WTC11 (cell line): ENCODE data around the gene VASH1. TPM values are rescaled to one million over a fixed set of nuclear protein-coding genes. Genes with fewer than 3 reads are reported as not detected.

ENCODE experiments used
- ATAC-seq: fragments of 200-7000 bp; cut with Tn5 transposase; 2 replicates; pipeline ENCODE4 v1.10.0; 2021; ENCODE audit warnings: mild to moderate bottlenecking, moderate library complexity
- CTCF ChIA-PET: fragments of 300-600 bp; sonication (Branson Sonifier 250); formaldehyde crosslinking; loops from one replicate; lab custom pipeline; 2021; ENCODE audit warnings: antibody characterized with exemption; lab: Charles Lee
- POLR2A ChIA-PET: fragments of 350-600 bp; sonication (Branson Sonifier 250); formaldehyde crosslinking; loops from one replicate; lab custom pipeline; 2021; ENCODE audit warnings: antibody characterized with exemption; lab: Charles Lee
- DNase-seq: peaks from one replicate; pipeline ENCODE4 v3.0.0; 2021; ENCODE audit warnings: low spot score
- H3K27ac Mint-ChIP-seq: 2 replicates; pipeline ENCODE4 v1.8.0; 2021; ENCODE audit warnings: mixed read lengths
- H3K27me3 Mint-ChIP-seq: 2 replicates; pipeline ENCODE4 v1.8.0; 2021; ENCODE audit warnings: low read depth, mild to moderate bottlenecking, moderate library complexity, mixed read lengths
- H3K36me3 Mint-ChIP-seq: 2 replicates; pipeline ENCODE4 v1.8.0; 2021; ENCODE audit warnings: mixed read lengths
- H3K4me1 Mint-ChIP-seq: 2 replicates; pipeline ENCODE4 v1.8.0; 2022; ENCODE audit warnings: mixed read lengths
- H3K4me3 Mint-ChIP-seq: 2 replicates; pipeline ENCODE4 v1.8.0; 2021; ENCODE audit warnings: mild to moderate bottlenecking, moderate library complexity, mixed read lengths
- H3K9me3 Mint-ChIP-seq: 2 replicates; pipeline ENCODE4 v1.8.0; 2021; ENCODE audit warnings: mixed read lengths
- TCF7 ChIP-seq: sonication (generic); formaldehyde crosslinking; IDR thresholded peaks from 2 replicates; pipeline ENCODE4 v1.8.0; 2022; ENCODE audit warnings: mild to moderate bottlenecking, low read depth, missing genetic modification reagents, moderate library complexity
- ZNF121 ChIP-seq: sonication (generic); formaldehyde crosslinking; IDR thresholded peaks from 2 replicates; pipeline ENCODE4 v1.8.0; 2023; ENCODE audit warnings: missing genetic modification reagents
- ZNF317 ChIP-seq: sonication (generic); formaldehyde crosslinking; IDR thresholded peaks from 2 replicates; pipeline ENCODE4 v1.8.1; 2023; ENCODE audit warnings: low read depth, mild to moderate bottlenecking, moderate library complexity, missing genetic modification reagents, borderline replicate concordance
- ZNF423 ChIP-seq: fragments of 250-450 bp; sonication (Bioruptor Pico); IDR thresholded peaks from 2 replicates; pipeline ENCODE4 v2.1.2; 2022; ENCODE audit warnings: mild to moderate bottlenecking, moderate library complexity
- total RNA-seq: library from RNA; stranded (reverse); gene quantifications from 3 replicates; pipeline ENCODE4 v1.2.3, GENCODE V29; 2021
- TF ChIP-seq, protein P1 (sequence below): sonication (generic); formaldehyde crosslinking; IDR thresholded peaks from 2 replicates; pipeline ENCODE4 v1.8.1; 2023; ENCODE audit warnings: mild to moderate bottlenecking, missing genetic modification reagents, borderline replicate concordance
- TF ChIP-seq, protein P2 (sequence below): sonication (generic); formaldehyde crosslinking; IDR thresholded peaks from 2 replicates; pipeline ENCODE4 v1.8.1; 2023; ENCODE audit warnings: mild to moderate bottlenecking, missing genetic modification reagents, moderate library complexity
- TF ChIP-seq, protein P3 (sequence below): sonication (generic); formaldehyde crosslinking; IDR thresholded peaks from 2 replicates; pipeline ENCODE4 v1.8.1; 2023; ENCODE audit warnings: mild to moderate bottlenecking, missing genetic modification reagents
- TF ChIP-seq, protein P4 (sequence below): sonication (generic); formaldehyde crosslinking; IDR thresholded peaks from 2 replicates; pipeline ENCODE4 v1.8.0; 2023; ENCODE audit warnings: missing genetic modification reagents, mild to moderate bottlenecking, borderline replicate concordance
- TF ChIP-seq, protein P5 (sequence below): fragments of 200-600 bp; IDR thresholded peaks from 2 replicates; pipeline ENCODE4 v1.8.0; 2022; ENCODE audit warnings: antibody characterized with exemption
- TF ChIP-seq, protein P6 (sequence below): fragments of 250-450 bp; sonication (Bioruptor Pico); IDR thresholded peaks from 2 replicates; pipeline ENCODE4 v1.9.0; 2021; ENCODE audit warnings: mild to moderate bottlenecking, borderline replicate concordance
- TF ChIP-seq, protein P7 (sequence below): sonication (generic); formaldehyde crosslinking; IDR thresholded peaks from 2 replicates; pipeline ENCODE4 v1.8.1; 2022; ENCODE audit warnings: low read depth, mild to moderate bottlenecking, moderate library complexity, missing genetic modification reagents, borderline replicate concordance

The VASH1 gene
- total RNA-seq, 1 experiment from 2014 or later, result 7.2 TPM

DNA sequence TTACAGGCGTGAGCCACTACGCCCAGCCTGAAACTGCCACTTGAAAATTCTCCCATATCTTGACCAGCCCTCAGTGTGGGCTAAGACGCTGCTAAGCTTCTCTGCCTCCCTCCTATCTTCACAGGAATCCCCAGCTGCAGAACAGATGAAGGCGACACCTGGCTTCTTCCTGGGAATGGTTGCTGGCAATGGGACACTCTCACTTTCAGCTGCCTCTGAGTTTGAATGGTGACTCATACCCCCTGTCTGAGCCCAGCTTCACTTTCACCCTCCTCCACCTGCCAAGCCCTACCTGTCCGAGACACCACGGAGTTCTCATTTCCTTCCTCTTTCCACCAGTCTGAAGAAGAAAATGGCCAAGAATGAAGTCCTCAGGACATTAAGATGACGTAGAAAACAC is 18.3 kb upstream of the VASH1 start (continued):
- TF ChIP-seq, protein P1, sequence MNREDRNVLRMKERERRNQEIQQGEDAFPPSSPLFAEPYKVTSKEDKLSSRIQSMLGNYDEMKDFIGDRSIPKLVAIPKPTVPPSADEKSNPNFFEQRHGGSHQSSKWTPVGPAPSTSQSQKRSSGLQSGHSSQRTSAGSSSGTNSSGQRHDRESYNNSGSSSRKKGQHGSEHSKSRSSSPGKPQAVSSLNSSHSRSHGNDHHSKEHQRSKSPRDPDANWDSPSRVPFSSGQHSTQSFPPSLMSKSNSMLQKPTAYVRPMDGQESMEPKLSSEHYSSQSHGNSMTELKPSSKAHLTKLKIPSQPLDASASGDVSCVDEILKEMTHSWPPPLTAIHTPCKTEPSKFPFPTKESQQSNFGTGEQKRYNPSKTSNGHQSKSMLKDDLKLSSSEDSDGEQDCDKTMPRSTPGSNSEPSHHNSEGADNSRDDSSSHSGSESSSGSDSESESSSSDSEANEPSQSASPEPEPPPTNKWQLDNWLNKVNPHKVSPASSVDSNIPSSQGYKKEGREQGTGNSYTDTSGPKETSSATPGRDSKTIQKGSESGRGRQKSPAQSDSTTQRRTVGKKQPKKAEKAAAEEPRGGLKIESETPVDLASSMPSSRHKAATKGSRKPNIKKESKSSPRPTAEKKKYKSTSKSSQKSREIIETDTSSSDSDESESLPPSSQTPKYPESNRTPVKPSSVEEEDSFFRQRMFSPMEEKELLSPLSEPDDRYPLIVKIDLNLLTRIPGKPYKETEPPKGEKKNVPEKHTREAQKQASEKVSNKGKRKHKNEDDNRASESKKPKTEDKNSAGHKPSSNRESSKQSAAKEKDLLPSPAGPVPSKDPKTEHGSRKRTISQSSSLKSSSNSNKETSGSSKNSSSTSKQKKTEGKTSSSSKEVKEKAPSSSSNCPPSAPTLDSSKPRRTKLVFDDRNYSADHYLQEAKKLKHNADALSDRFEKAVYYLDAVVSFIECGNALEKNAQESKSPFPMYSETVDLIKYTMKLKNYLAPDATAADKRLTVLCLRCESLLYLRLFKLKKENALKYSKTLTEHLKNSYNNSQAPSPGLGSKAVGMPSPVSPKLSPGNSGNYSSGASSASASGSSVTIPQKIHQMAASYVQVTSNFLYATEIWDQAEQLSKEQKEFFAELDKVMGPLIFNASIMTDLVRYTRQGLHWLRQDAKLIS, result no peak
- no peak for TF ChIP-seq TCF7
- TF ChIP-seq, all 79 proteins: peak for 0

DNA sequence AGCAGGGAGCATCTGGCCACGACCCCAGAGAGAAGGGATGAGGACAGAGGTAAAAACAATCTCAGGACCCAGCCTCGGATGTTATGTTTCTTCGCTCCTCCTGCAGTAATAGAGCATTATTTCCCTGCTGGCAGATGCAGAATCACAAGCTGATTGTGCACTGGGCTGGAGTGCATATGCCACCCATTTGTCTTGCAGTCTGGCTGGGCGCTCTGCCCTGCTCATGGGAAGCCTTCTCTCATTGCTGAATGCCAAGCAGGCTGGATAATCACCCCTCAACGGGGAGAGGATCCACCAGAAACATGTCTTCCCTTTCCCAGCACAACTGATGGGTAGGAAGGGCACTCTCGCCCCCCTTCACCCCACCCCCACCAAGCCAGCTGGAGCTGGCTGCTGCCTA is 8.5 kb upstream of the VASH1 start:
- TF ChIP-seq, protein P2, sequence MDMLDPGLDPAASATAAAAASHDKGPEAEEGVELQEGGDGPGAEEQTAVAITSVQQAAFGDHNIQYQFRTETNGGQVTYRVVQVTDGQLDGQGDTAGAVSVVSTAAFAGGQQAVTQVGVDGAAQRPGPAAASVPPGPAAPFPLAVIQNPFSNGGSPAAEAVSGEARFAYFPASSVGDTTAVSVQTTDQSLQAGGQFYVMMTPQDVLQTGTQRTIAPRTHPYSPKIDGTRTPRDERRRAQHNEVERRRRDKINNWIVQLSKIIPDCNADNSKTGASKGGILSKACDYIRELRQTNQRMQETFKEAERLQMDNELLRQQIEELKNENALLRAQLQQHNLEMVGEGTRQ (CRISPR knock-in tag), result no peak
- TF ChIP-seq, protein P3, sequence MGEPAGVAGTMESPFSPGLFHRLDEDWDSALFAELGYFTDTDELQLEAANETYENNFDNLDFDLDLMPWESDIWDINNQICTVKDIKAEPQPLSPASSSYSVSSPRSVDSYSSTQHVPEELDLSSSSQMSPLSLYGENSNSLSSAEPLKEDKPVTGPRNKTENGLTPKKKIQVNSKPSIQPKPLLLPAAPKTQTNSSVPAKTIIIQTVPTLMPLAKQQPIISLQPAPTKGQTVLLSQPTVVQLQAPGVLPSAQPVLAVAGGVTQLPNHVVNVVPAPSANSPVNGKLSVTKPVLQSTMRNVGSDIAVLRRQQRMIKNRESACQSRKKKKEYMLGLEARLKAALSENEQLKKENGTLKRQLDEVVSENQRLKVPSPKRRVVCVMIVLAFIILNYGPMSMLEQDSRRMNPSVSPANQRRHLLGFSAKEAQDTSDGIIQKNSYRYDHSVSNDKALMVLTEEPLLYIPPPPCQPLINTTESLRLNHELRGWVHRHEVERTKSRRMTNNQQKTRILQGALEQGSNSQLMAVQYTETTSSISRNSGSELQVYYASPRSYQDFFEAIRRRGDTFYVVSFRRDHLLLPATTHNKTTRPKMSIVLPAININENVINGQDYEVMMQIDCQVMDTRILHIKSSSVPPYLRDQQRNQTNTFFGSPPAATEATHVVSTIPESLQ (CRISPR knock-in tag), result no peak
- TF ChIP-seq, protein P4, sequence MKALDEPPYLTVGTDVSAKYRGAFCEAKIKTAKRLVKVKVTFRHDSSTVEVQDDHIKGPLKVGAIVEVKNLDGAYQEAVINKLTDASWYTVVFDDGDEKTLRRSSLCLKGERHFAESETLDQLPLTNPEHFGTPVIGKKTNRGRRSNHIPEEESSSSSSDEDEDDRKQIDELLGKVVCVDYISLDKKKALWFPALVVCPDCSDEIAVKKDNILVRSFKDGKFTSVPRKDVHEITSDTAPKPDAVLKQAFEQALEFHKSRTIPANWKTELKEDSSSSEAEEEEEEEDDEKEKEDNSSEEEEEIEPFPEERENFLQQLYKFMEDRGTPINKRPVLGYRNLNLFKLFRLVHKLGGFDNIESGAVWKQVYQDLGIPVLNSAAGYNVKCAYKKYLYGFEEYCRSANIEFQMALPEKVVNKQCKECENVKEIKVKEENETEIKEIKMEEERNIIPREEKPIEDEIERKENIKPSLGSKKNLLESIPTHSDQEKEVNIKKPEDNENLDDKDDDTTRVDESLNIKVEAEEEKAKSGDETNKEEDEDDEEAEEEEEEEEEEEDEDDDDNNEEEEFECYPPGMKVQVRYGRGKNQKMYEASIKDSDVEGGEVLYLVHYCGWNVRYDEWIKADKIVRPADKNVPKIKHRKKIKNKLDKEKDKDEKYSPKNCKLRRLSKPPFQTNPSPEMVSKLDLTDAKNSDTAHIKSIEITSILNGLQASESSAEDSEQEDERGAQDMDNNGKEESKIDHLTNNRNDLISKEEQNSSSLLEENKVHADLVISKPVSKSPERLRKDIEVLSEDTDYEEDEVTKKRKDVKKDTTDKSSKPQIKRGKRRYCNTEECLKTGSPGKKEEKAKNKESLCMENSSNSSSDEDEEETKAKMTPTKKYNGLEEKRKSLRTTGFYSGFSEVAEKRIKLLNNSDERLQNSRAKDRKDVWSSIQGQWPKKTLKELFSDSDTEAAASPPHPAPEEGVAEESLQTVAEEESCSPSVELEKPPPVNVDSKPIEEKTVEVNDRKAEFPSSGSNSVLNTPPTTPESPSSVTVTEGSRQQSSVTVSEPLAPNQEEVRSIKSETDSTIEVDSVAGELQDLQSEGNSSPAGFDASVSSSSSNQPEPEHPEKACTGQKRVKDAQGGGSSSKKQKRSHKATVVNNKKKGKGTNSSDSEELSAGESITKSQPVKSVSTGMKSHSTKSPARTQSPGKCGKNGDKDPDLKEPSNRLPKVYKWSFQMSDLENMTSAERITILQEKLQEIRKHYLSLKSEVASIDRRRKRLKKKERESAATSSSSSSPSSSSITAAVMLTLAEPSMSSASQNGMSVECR (CRISPR knock-in tag), result no peak
- TF ChIP-seq, protein P5, sequence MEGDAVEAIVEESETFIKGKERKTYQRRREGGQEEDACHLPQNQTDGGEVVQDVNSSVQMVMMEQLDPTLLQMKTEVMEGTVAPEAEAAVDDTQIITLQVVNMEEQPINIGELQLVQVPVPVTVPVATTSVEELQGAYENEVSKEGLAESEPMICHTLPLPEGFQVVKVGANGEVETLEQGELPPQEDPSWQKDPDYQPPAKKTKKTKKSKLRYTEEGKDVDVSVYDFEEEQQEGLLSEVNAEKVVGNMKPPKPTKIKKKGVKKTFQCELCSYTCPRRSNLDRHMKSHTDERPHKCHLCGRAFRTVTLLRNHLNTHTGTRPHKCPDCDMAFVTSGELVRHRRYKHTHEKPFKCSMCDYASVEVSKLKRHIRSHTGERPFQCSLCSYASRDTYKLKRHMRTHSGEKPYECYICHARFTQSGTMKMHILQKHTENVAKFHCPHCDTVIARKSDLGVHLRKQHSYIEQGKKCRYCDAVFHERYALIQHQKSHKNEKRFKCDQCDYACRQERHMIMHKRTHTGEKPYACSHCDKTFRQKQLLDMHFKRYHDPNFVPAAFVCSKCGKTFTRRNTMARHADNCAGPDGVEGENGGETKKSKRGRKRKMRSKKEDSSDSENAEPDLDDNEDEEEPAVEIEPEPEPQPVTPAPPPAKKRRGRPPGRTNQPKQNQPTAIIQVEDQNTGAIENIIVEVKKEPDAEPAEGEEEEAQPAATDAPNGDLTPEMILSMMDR, result no peak
- no peak for TF ChIP-seq ZNF121 (CRISPR knock-in tag)
- no peak for TF ChIP-seq ZNF423 (CRISPR knock-in tag)
- TF ChIP-seq, protein P6, sequence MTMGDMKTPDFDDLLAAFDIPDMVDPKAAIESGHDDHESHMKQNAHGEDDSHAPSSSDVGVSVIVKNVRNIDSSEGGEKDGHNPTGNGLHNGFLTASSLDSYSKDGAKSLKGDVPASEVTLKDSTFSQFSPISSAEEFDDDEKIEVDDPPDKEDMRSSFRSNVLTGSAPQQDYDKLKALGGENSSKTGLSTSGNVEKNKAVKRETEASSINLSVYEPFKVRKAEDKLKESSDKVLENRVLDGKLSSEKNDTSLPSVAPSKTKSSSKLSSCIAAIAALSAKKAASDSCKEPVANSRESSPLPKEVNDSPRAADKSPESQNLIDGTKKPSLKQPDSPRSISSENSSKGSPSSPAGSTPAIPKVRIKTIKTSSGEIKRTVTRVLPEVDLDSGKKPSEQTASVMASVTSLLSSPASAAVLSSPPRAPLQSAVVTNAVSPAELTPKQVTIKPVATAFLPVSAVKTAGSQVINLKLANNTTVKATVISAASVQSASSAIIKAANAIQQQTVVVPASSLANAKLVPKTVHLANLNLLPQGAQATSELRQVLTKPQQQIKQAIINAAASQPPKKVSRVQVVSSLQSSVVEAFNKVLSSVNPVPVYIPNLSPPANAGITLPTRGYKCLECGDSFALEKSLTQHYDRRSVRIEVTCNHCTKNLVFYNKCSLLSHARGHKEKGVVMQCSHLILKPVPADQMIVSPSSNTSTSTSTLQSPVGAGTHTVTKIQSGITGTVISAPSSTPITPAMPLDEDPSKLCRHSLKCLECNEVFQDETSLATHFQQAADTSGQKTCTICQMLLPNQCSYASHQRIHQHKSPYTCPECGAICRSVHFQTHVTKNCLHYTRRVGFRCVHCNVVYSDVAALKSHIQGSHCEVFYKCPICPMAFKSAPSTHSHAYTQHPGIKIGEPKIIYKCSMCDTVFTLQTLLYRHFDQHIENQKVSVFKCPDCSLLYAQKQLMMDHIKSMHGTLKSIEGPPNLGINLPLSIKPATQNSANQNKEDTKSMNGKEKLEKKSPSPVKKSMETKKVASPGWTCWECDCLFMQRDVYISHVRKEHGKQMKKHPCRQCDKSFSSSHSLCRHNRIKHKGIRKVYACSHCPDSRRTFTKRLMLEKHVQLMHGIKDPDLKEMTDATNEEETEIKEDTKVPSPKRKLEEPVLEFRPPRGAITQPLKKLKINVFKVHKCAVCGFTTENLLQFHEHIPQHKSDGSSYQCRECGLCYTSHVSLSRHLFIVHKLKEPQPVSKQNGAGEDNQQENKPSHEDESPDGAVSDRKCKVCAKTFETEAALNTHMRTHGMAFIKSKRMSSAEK, result no peak
- no peak for TF ChIP-seq ZNF317 (CRISPR knock-in tag)
- TF ChIP-seq, protein P7, sequence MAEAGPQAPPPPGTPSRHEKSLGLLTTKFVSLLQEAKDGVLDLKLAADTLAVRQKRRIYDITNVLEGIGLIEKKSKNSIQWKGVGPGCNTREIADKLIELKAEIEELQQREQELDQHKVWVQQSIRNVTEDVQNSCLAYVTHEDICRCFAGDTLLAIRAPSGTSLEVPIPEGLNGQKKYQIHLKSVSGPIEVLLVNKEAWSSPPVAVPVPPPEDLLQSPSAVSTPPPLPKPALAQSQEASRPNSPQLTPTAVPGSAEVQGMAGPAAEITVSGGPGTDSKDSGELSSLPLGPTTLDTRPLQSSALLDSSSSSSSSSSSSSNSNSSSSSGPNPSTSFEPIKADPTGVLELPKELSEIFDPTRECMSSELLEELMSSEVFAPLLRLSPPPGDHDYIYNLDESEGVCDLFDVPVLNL (CRISPR knock-in tag), result no peak
- TF ChIP-seq, all 79 proteins: peak for 0
- Mint-ChIP-seq H3K4me3 (no peak overlapping the region), H3K27me3 (peaks cover 19% of the 10 kb centered on the region), H3K9me3 (no peaks in the 10 kb centered on the region), H3K36me3 (peaks cover 5% of the 10 kb centered on the region; the same call in 1 of the 2 replicates), H3K27ac (no peak overlapping the region), H3K4me1 (no peaks in the 10 kb centered on the region)
- DNase-seq (no peak), ATAC-seq (no peak)
- ChIA-PET POLR2A (no interaction called here), CTCF (interaction anchor here (3.6 kb wide), 1 partner anchor 32 kb away, joined by 13 read pairs; no protein-coding TSS in a partner anchor)
